Body of pancreas (tissue), 4 donors: Measurements from ENCODE around the gene FOXO1.

Experiments
- CTCF ChIP-seq, 7 experiments: fragments of 450-650 bp in 4 of 7; fragments of 200-600 bp in 3 of 7; sonication (generic) in 3 of 7; IDR thresholded peaks; one replicate each; pipeline ENCODE4 v1.5.1; 2016 to 2019; ENCODE audit warnings: antibody characterized with exemption in 7 of 7
- POLR2A ChIP-seq, 3 donors: fragments of 450-650 bp; IDR thresholded peaks; one replicate each; pipeline ENCODE4 v1.6.1; 2016; ENCODE audit warnings: antibody characterized with exemption in 3 of 3, mild to moderate bottlenecking in 2 of 3

GRCh38 chr13:40694426-40694825 lies 28.0 kb upstream of the FOXO1 start:
- TF ChIP-seq CTCF (IDR thresholded peaks at IDR 0.05) (no peak), POLR2A (IDR thresholded peaks at IDR 0.05) (no peak)
